ENCODE results near the gene ST6GAL1. TPM values are rescaled to one million over a fixed set of nuclear protein-coding genes. Genes with fewer than 3 reads are reported as not detected.

Gene ST6GAL1
- total RNA-seq, 1 donor from 2014 or later: 32.5 TPM

GRCh38 chr3:186915806-186916796, 14.2 kb upstream of the ST6GAL1 start:
- DNase-seq (ENCODE audit: low read depth in 2 of 2): no peak

- DNase-seq (ENCODE audit: low read depth in 2 of 2): no peak
Observed at GRCh38 chr3:186917512-186918312, 12.6 kb upstream of the ST6GAL1 start.

GRCh38 chr3:186920301-186920700, 10.0 kb upstream of the ST6GAL1 start:
- DNase-seq (ENCODE audit: low read depth in 2 of 2): no peak

- DNase-seq (ENCODE audit: low read depth in 2 of 2): no peak
Observed at GRCh38 chr3:186920796-186921195, 9.5 kb upstream of the ST6GAL1 start.

- no peak for DNase-seq (ENCODE audit: low read depth in 2 of 2)
Observed at GRCh38 chr3:186921578-186921977, 8.7 kb upstream of the ST6GAL1 start.

GRCh38 chr3:186922224-186922623, 8.1 kb upstream of the ST6GAL1 start:
- DNase-seq (ENCODE audit: low read depth in 2 of 2): no peak

- DNase-seq (ENCODE audit: low read depth in 2 of 2): no peak
Observed at GRCh38 chr3:186922790-186923189, 7.5 kb upstream of the ST6GAL1 start.

GRCh38 chr3:186923241-186923640, 7.1 kb upstream of the ST6GAL1 start:
- DNase-seq (ENCODE audit: low read depth in 2 of 2): no peak

GRCh38 chr3:186925826-186926225, 4.5 kb upstream of the ST6GAL1 start:
- DNase-seq (ENCODE audit: low read depth in 2 of 2): no peak

GRCh38 chr3:186929186-186929585, 1.1 kb upstream of the ST6GAL1 start:
- DNase-seq (ENCODE audit: low read depth in 2 of 2): no peak

GRCh38 chr3:186929685-186930084, 641 bp upstream of the ST6GAL1 start:
- DNase-seq (ENCODE audit: low read depth in 2 of 2): no peak

GRCh38 chr3:186930641-186931531, 560 bp downstream of the ST6GAL1 start:
- DNase-seq (ENCODE audit: low read depth in 2 of 2): peak; percentile 40 to 82

- peak; percentile 22 to 51 for DNase-seq (ENCODE audit: low read depth in 2 of 2)
Observed at GRCh38 chr3:186931532-186932280, 1.4 kb downstream of the ST6GAL1 start.

- peak; percentile 94 to 95 for DNase-seq (ENCODE audit: low read depth in 2 of 2)
Observed at GRCh38 chr3:186932281-186933181, 2.2 kb downstream of the ST6GAL1 start.

- no peak for DNase-seq (ENCODE audit: low read depth in 2 of 2)
Observed at GRCh38 chr3:186933816-186934215, 3.5 kb downstream of the ST6GAL1 start.

GRCh38 chr3:186935133-186935532, 4.8 kb downstream of the ST6GAL1 start:
- no peak for DNase-seq (ENCODE audit: low read depth in 2 of 2)

- DNase-seq (ENCODE audit: low read depth in 2 of 2): no peak
Observed at GRCh38 chr3:186937017-186937875, 6.9 kb downstream of the ST6GAL1 start.

GRCh38 chr3:186938716-186939115, 8.4 kb downstream of the ST6GAL1 start:
- DNase-seq (ENCODE audit: low read depth in 2 of 2): no peak

GRCh38 chr3:186939536-186939935, 9.2 kb downstream of the ST6GAL1 start:
- DNase-seq (ENCODE audit: low read depth in 2 of 2): no peak

All from dermis microvascular lymphatic vessel endothelial cell (primary cell).